Adrenal gland (tissue), 12 donors: Measurements from ENCODE around the gene NANS. TPM values are rescaled to one million over a fixed set of nuclear protein-coding genes. Genes with fewer than 3 reads are reported as not detected.

ENCODE experiments used
- DNase-seq, 7 donors: peaks; one replicate each; pipeline ENCODE4 v3.0.0-alpha.2; 2019 to 2020
- H3K27ac ChIP-seq, 5 donors: fragments of 200-600 bp; sonication (generic) in 4 of 5; 1 replicate in 3 of 5; 2 replicates in 2 of 5; pipeline versions ENCODE4 v1.5.1 to v1.8.0; 2016 to 2020; ENCODE audit warnings: mild to moderate bottlenecking in 1 of 5
- H3K27me3 ChIP-seq: fragments of 200-600 bp; 2 replicates; pipeline ENCODE4 v1.8.0; 2021
- H3K36me3 ChIP-seq, 2 donors: fragments of 200-600 bp; replicated peaks in 1 of 2; 1 replicate in 1 of 2; 2 replicates in 1 of 2; pipeline versions ENCODE4 v1.5.1 to v1.8.0; 2018 to 2022
- H3K4me1 ChIP-seq, 2 donors: fragments of 200-600 bp; replicated peaks in 1 of 2; 1 replicate in 1 of 2; 2 replicates in 1 of 2; pipeline versions ENCODE4 v1.5.1 to v1.8.0; 2018 to 2021
- H3K4me3 ChIP-seq, 4 donors: fragments of 200-600 bp; sonication (generic) in 3 of 4; one replicate each; pipeline ENCODE4 v1.5.1; 2016 to 2018
- H3K9me3 ChIP-seq, 3 donors: fragments of 200-600 bp; sonication (generic) in 1 of 3; replicated peaks in 1 of 3; 1 replicate in 2 of 3; 2 replicates in 1 of 3; pipeline versions ENCODE4 v1.5.1 to v1.8.0; 2016 to 2021
- CTCF ChIP-seq, 6 experiments: fragments of 450-650 bp in 4 of 6; fragments of 200-600 bp in 2 of 6; sonication (generic) in 1 of 6; IDR thresholded peaks; 1 replicate in 5 of 6; 2 replicates in 1 of 6; pipeline versions ENCODE4 v1.5.1 to v1.8.0; 2016 to 2021; ENCODE audit warnings: antibody characterized with exemption in 6 of 6, mild to moderate bottlenecking in 2 of 6, moderate library complexity in 1 of 6
- POLR2A ChIP-seq, 2 donors: fragments of 450-650 bp; IDR thresholded peaks; one replicate each; pipeline ENCODE4 v1.6.1; 2017; ENCODE audit warnings: antibody characterized with exemption in 2 of 2, mild to moderate bottlenecking in 2 of 2, moderate library complexity in 1 of 2
- WGBS, 4 donors: extraction: QIAGEN DNeasy Blood & Tissue Kit in 2 of 4; methylation state at CpG; one replicate each; pipeline versions ENCODE4 v1.1.5 to v1.1.7; 2013 to 2017; 5-methylcytosine and 5-hydroxymethylcytosine counted together
- intact Hi-C, 2 donors: fragments of 100-400 bp; cut with DNase I; formaldehyde crosslinking; loops; one replicate each; pipeline versions ENCODE4 v1.14.1 to v1.15.0; 2022 to 2023
- polyA plus RNA-seq, 3 donors: library from polyadenylated mRNA; stranded (reverse); fragments of 200-250 nt in 2 of 3; fragments of 350-450 nt in 1 of 3; fragmentation: Illumina TruSeq in 1 of 3; extraction: RNeasy Lipid Tissue Mini Kit (QIAGEN cat#74804) in 1 of 3; gene quantifications; one replicate each; pipeline ENCODE4 v1.2.3, GENCODE V29; 2013 to 2014
- total RNA-seq, 9 donors: library from RNA; depleted of rRNA in 4 of 9; stranded (reverse); fragments of >200 nt in 4 of 9; fragments of 120-200 nt in 1 of 9; fragmentation: NEBNext Ultra II Directional in 1 of 9; extraction: Animal tissue kit (Norgen Biotek cat#: 25700) in 1 of 9; gene quantifications; one replicate each; pipeline versions ENCODE4 v1.1.0 to v1.2.4, GENCODE V29; 2013 to 2023
- donor health status: healthy with polysubstance abuse.
- donor health status: Bipolar disorder and iron deficiency.
- donor health status: DM: yes; HTN: yes; CAD: no.
- donor health status: DM: no; HTN: no; CAD: no.
- donor health status: DM: no; HTN: no; CAD: no.
- donor health status: DM: yes; HTN: yes; CAD: no.

The NANS gene
- total and polyA plus RNA-seq, 12 donors: 24.2 to 81.5 (median 38.7) TPM

- Histone ChIP-seq H3K9me3 (no peaks in the 10 kb centered on the region), H3K36me3 (peaks cover 0 to 77% of the 10 kb centered on the region in 2 donors), H3K27me3 (no peaks in the 10 kb centered on the region), H3K27ac (peak overlapping the region in 1 of 5 donors; percentile 15), H3K4me1 (peaks cover 0 to 11% of the 10 kb centered on the region in 2 donors), H3K4me3 (no peak overlapping the region)
- TF ChIP-seq CTCF (IDR thresholded peaks at IDR 0.05) (no peak), POLR2A (IDR thresholded peaks at IDR 0.05) (no peak)
- intact Hi-C loops: no loop called here
- 78 to 94% (median 91%) methylated on average over 6 of the region's 6 CpGs for WGBS, 4 donors
- DNase-seq: no peak
Observed at GRCh38 chr9:98009437-98009836, 47.1 kb upstream of the NANS start.

- Histone ChIP-seq H3K4me3 (no peak overlapping the region), H3K27ac (peak overlapping the region in 1 of 5 donors; percentile 15), H3K4me1 (peaks cover 0 to 11% of the 10 kb centered on the region in 2 donors), H3K27me3 (no peaks in the 10 kb centered on the region), H3K36me3 (peaks cover 0 to 77% of the 10 kb centered on the region in 2 donors), H3K9me3 (no peaks in the 10 kb centered on the region)
- DNase-seq: peak in 4 of 7 donors; percentile 36 to 63 (median 42)
- intact Hi-C loops: no loop called here
- TF ChIP-seq POLR2A (IDR thresholded peaks at IDR 0.05) (no peak), CTCF (IDR thresholded peaks at IDR 0.05) (no peak)
- WGBS, 4 donors: 40 to 56% (median 51%) methylated on average over 1 of the region's 1 CpG
Observed at GRCh38 chr9:98009936-98010335, 46.6 kb upstream of the NANS start.

GRCh38 chr9:98010445-98010844, 46.1 kb upstream of the NANS start:
- WGBS, 4 donors: 20 to 56% (median 37%) methylated on average over 2 of the region's 2 CpGs
- no peaks in the 10 kb centered on the region for H3K9me3 ChIP-seq
- peaks cover 0 to 77% of the 10 kb centered on the region in 2 donors for H3K36me3 ChIP-seq
- no peak for DNase-seq
- H3K4me3 ChIP-seq: no peak overlapping the region
- peaks cover 0 to 11% of the 10 kb centered on the region in 2 donors for H3K4me1 ChIP-seq
- TF ChIP-seq POLR2A (IDR thresholded peaks at IDR 0.05) (no peak), CTCF (IDR thresholded peaks at IDR 0.05) (no peak)
- H3K27ac ChIP-seq: no peak overlapping the region
- no peaks in the 10 kb centered on the region for H3K27me3 ChIP-seq
- intact Hi-C loops: no loop called here

GRCh38 chr9:98011122-98011521, 45.4 kb upstream of the NANS start:
- no peak for DNase-seq
- Histone ChIP-seq H3K9me3 (no peaks in the 10 kb centered on the region), H3K27me3 (no peaks in the 10 kb centered on the region), H3K4me1 (peaks cover 0 to 11% of the 10 kb centered on the region in 2 donors), H3K27ac (no peak overlapping the region), H3K36me3 (peaks cover 0 to 77% of the 10 kb centered on the region in 2 donors), H3K4me3 (no peak overlapping the region)
- 92 to 96% (median 92%) methylated on average over 7 of the region's 7 CpGs for WGBS, 4 donors
- no peak for TF ChIP-seq CTCF (IDR thresholded peaks at IDR 0.05)
- TF ChIP-seq POLR2A (IDR thresholded peaks at IDR 0.05): no peak
- intact Hi-C loops: no loop called here
